K562 (cell line): ENCODE measurements around the gene SMARCB1. TPM values are rescaled to one million over a fixed set of nuclear protein-coding genes. Genes with fewer than 3 reads are reported as not detected.

Experiments used
- CCAR2 ChIP-seq: fragments of 200-400 bp; formaldehyde crosslinking; IDR thresholded peaks from 2 replicates; pipeline ENCODE4 v1.6.1; 2017; ENCODE audit warnings: mild to moderate bottlenecking, low read depth, low read length
- CREM ChIP-seq: IDR thresholded peaks from 2 replicates; pipeline ENCODE4 v1.6.1; 2014; ENCODE audit warnings: antibody characterized with exemption, low read depth
- ELF2 ChIP-seq: fragments of 250-450 bp; sonication (Bioruptor Pico); IDR thresholded peaks from 2 replicates; pipeline ENCODE4 v1.5.0; 2021; ENCODE audit warnings: mild to moderate bottlenecking
- HMG20B ChIP-seq: fragments of 250-450 bp; sonication (Bioruptor Pico); IDR thresholded peaks from 2 replicates; pipeline ENCODE4 v1.5.0; 2021; ENCODE audit warnings: mild to moderate bottlenecking
- KLF16 ChIP-seq: IDR thresholded peaks from 2 replicates; pipeline ENCODE4 v1.6.1; 2016; ENCODE audit warnings: antibody characterized with exemption
- MEIS2 ChIP-seq: fragments of 450-650 bp; IDR thresholded peaks from 2 replicates; pipeline ENCODE4 v1.6.1; 2014; ENCODE audit warnings: mild to moderate bottlenecking; ENCODE audit not compliant: partially characterized antibody
- NR2C1 ChIP-seq, 2 experiments: fragments of 450-650 bp; IDR thresholded peaks; 2 replicates each; pipeline ENCODE4 v1.6.1; 2017; ENCODE audit warnings: mild to moderate bottlenecking in 2 of 2, antibody characterized with exemption in 1 of 2, inconsistent platforms in 1 of 2, missing compliant biosample characterization in 1 of 2, missing genetic modification characterization in 1 of 2
- PCBP1 ChIP-seq: fragments of 200-400 bp; formaldehyde crosslinking; IDR thresholded peaks from 2 replicates; pipeline ENCODE4 v1.6.1; 2018; ENCODE audit warnings: mild to moderate bottlenecking, low read depth, low read length; ENCODE audit not compliant: poor library complexity, severe bottlenecking
- POLR2G ChIP-seq: fragments of 200-400 bp; formaldehyde crosslinking; IDR thresholded peaks from 2 replicates; pipeline ENCODE4 v1.6.1; 2017; ENCODE audit warnings: low read depth, mild to moderate bottlenecking, antibody characterized with exemption, low read length, moderate library complexity
- RFX5 ChIP-seq: IDR thresholded peaks from 2 replicates; pipeline ENCODE4 v1.6.1; 2011; ENCODE audit warnings: low read depth, mild to moderate bottlenecking, improper control_type of control experiment, low read length
- RNF2 ChIP-seq: sonication (generic); IDR thresholded peaks from 2 replicates; pipeline ENCODE4 v1.6.1; 2016
- THAP12 ChIP-seq: fragments of 250-450 bp; sonication (Bioruptor Pico); IDR thresholded peaks from 2 replicates; pipeline ENCODE4 v1.9.0; 2021; ENCODE audit warnings: mild to moderate bottlenecking, inconsistent platforms
- ZBTB5 ChIP-seq: fragments of 450-650 bp; IDR thresholded peaks from 2 replicates; pipeline ENCODE4 v1.6.1; 2017; ENCODE audit warnings: antibody characterized with exemption
- ZEB2 ChIP-seq: fragments of 450-650 bp; IDR thresholded peaks from 2 replicates; pipeline ENCODE4 v1.6.1; 2016
- ZNF407 ChIP-seq: fragments of 450-650 bp; IDR thresholded peaks from 2 replicates; pipeline ENCODE4 v1.6.1; 2016; ENCODE audit warnings: low read depth
- polyA plus RNA-seq, 8 experiments: library from polyadenylated mRNA; depleted of rRNA in 4 of 8; stranded (reverse) in 5 of 8; unstranded in 3 of 8; fragments of >200 nt; fragmentation: Nextera tagmentation in 2 of 8; fragmentation: Illumina TruSeq in 1 of 8; extraction: Ambion mirVana in 2 of 8; extraction: Trizol in 1 of 8; gene quantifications; 2 replicates each; pipeline versions ENCODE4 v1.2.1 to v1.2.3, GENCODE V29; 2011 to 2014; ENCODE audit warnings: inconsistent platforms in 1 of 8, missing spikeins in 1 of 8
- total RNA-seq, 7 experiments: library from RNA; depleted of rRNA in 6 of 7; stranded (reverse); fragments of >200 nt in 6 of 7; fragmentation: Illumina TruSeq in 2 of 7; extraction: Trizol in 2 of 7; gene quantifications; 2 replicates each; pipeline versions ENCODE4 v1.2.1 to v1.2.3, GENCODE V29; 2011 to 2021; ENCODE audit warnings: low replicate concordance in 1 of 7

Gene SMARCB1
- total and polyA plus RNA-seq, 9 of the 15 experiments (the other 6 are each of a cell fraction or from before 2014, with no cell fraction given): 1.2 to 113 (median 65.4) TPM

GRCh38 chr22:23750714-23751440, 35.9 kb upstream of the SMARCB1 start, which contains the start of gene ZNF70 (continued):
- TF ChIP-seq ZNF407 (no peak), ZEB2 (peak; percentile 57; the same call in 1 of the 2 replicates), ZBTB5 (no peak), THAP12 (peak; percentile 99), CCAR2 (no peak), RFX5 (peak; percentile 48; the same call in 1 of the 2 replicates), KLF16 (no peak), HMG20B (CRISPR knock-in tag) (no peak), CREM (peak; percentile 35; the same call in 1 of the 2 replicates), PCBP1 (peak; percentile 48), NR2C1 (IDR thresholded peaks at IDR 0.05) (no peak), NR2C1 (tag; IDR thresholded peaks at IDR 0.05) (no peak), ELF2 (CRISPR knock-in tag) (peak; percentile 94), MEIS2 (no peak), RNF2 (0 out of 2 replicates have a peak, but pooled peaks have one; percentile 20), POLR2G (peak; percentile 91)
